ENCODE results near the gene MLIP.
"Not testable (repeated sequence)": the region's sequence is repeated elsewhere in the genome, so short reads cannot be mapped to it uniquely, and the experiment has no call there.

The MLIP gene

GRCh38 chr6:54151861-54152260 is 40.6 kb downstream of the MLIP start:
- DNase-seq (ENCODE audit: low spot score): no peak

- no peak for DNase-seq (ENCODE audit: low spot score)
Observed at GRCh38 chr6:54156650-54157250, 45.5 kb downstream of the MLIP start.

GRCh38 chr6:54157405-54157804 is 46.2 kb downstream of the MLIP start:
- DNase-seq (ENCODE audit: low spot score): no peak

- DNase-seq (ENCODE audit: low spot score): no peak
Observed at GRCh38 chr6:54173089-54173488, 61.8 kb downstream of the MLIP start.

GRCh38 chr6:54179152-54179551 is 67.9 kb downstream of the MLIP start:
- DNase-seq (ENCODE audit: low spot score): no peak

GRCh38 chr6:54183616-54184015 is 72.4 kb downstream of the MLIP start:
- no peak for DNase-seq (ENCODE audit: low spot score)

GRCh38 chr6:54185885-54186284 is 74.6 kb downstream of the MLIP start:
- DNase-seq (ENCODE audit: low spot score): no peak

- DNase-seq (ENCODE audit: low spot score): no peak
Observed at GRCh38 chr6:54188846-54189245, 77.6 kb downstream of the MLIP start.

GRCh38 chr6:54191461-54191860 is 80.2 kb downstream of the MLIP start:
- peak; percentile 15 for DNase-seq (ENCODE audit: low spot score)

- no peak for DNase-seq (ENCODE audit: low spot score)
Observed at GRCh38 chr6:54192993-54193392, 81.8 kb downstream of the MLIP start.

GRCh38 chr6:54193560-54193959 is 82.3 kb downstream of the MLIP start:
- DNase-seq (ENCODE audit: low spot score): no peak

GRCh38 chr6:54194067-54194466 is 82.8 kb downstream of the MLIP start:
- DNase-seq (ENCODE audit: low spot score): no peak

- DNase-seq (ENCODE audit: low spot score): no peak
Observed at GRCh38 chr6:54195637-54196036, 84.4 kb downstream of the MLIP start.

- no peak for DNase-seq (ENCODE audit: low spot score)
Observed at GRCh38 chr6:54196905-54197304, 85.7 kb downstream of the MLIP start.

- DNase-seq (ENCODE audit: low spot score): no peak
Observed at GRCh38 chr6:54198134-54198533, 86.9 kb downstream of the MLIP start.

- not testable (repeated sequence) for DNase-seq (ENCODE audit: low spot score)
Observed at GRCh38 chr6:54203474-54204035, 92.3 kb downstream of the MLIP start.

GRCh38 chr6:54204921-54205591 is 93.8 kb downstream of the MLIP start:
- no peak for DNase-seq (ENCODE audit: low spot score)

- no peak for DNase-seq (ENCODE audit: low spot score)
Observed at GRCh38 chr6:54206510-54206909, 95.3 kb downstream of the MLIP start.

GRCh38 chr6:54209983-54210382 is 98.7 kb downstream of the MLIP start:
- DNase-seq (ENCODE audit: low spot score): not testable (repeated sequence)

GRCh38 chr6:54214286-54214685 is 103.0 kb downstream of the MLIP start:
- no peak for DNase-seq (ENCODE audit: low spot score)

GRCh38 chr6:54216336-54216735 is 105.1 kb downstream of the MLIP start:
- no peak for DNase-seq (ENCODE audit: low spot score)

GRCh38 chr6:54217018-54217417 is 105.8 kb downstream of the MLIP start:
- no peak for DNase-seq (ENCODE audit: low spot score)

- no peak for DNase-seq (ENCODE audit: low spot score)
Observed at GRCh38 chr6:54222217-54222616, 111.0 kb downstream of the MLIP start.

GRCh38 chr6:54232703-54233102 is 121.5 kb downstream of the MLIP start:
- no peak for DNase-seq (ENCODE audit: low spot score)

Data from NAMALWA (cell line).